ENCODE results near the gene ELL. TPM values are rescaled to one million over a fixed set of nuclear protein-coding genes. Genes with fewer than 3 reads are reported as not detected.

ELL gene
- total RNA-seq, 1 experiment from 2014 or later = 10.1 TPM

DNA sequence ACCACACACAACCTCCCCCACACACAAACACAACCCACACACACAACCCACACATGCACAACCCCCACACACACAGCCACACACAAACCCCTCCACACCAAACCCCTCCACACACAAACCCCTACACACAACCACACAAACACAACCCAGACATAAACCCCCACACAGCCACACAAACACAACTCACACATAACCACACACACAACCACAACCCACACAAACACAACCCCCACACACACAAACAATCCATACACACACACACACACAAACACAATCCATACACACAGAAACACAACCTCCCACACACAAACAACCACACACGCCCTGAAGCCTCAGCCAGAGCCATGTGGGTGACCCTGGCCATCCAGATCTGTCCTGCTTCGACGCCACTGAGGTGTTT lies 53.9 kb downstream of the ELL start:
- H3K27me3 ChIP-seq = no peaks in the 10 kb centered on the region
- no peak overlapping the region for H3K4me3 ChIP-seq
- no peaks in the 10 kb centered on the region for H3K9me3 ChIP-seq (replicated peaks)
- H3K36me3 ChIP-seq = no peaks in the 10 kb centered on the region; the same call in 1 of the 2 replicates
- no peak overlapping the region for H3K27ac ChIP-seq
- peaks cover under 1% of the 10 kb centered on the region; the same call in 1 of the 2 replicates for H3K4me1 ChIP-seq
- no peak for DNase-seq

- H3K9me3 ChIP-seq (replicated peaks) = no peaks in the 10 kb centered on the region
- DNase-seq = no peak
- H3K4me3 ChIP-seq = no peak overlapping the region
- H3K27ac ChIP-seq = no peak overlapping the region
- H3K27me3 ChIP-seq = no peaks in the 10 kb centered on the region
- peaks cover 2% of the 10 kb centered on the region; the same call in 1 of the 2 replicates for H3K36me3 ChIP-seq
- no peaks in the 10 kb centered on the region; the same call in 1 of the 2 replicates for H3K4me1 ChIP-seq
Observed at GRCh38 chr19:18466354-18466753, 55.5 kb downstream of the ELL start.

DNA sequence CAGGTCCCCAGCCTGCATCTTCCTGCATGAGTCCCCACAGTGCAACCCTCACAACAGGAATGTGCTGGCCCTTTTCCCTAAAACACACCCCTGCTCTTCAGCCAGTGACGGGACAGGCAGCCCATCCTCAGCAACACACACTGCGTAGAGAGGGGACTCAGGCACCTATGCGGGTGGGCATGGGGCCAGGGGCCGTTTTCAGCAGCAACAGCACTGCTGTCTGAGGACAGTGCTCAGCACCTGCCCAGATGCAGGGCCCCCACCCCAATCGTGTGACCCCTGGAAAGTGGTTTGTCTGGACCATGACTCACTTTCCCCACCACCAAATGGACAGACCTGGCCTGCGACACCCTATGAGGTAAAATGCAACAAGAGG lies 55.9 kb downstream of the ELL start:
- Histone ChIP-seq H3K27me3 (no peaks in the 10 kb centered on the region), H3K4me1 (no peaks in the 10 kb centered on the region; the same call in 1 of the 2 replicates), H3K27ac (no peak overlapping the region), H3K36me3 (peaks cover 2% of the 10 kb centered on the region; the same call in 1 of the 2 replicates), H3K9me3 (replicated peaks) (no peaks in the 10 kb centered on the region), H3K4me3 (no peak overlapping the region)
- no peak for DNase-seq

- no peaks in the 10 kb centered on the region for H3K9me3 ChIP-seq (replicated peaks)
- no peak overlapping the region for H3K27ac ChIP-seq
- no peaks in the 10 kb centered on the region for H3K27me3 ChIP-seq
- no peak overlapping the region for H3K4me3 ChIP-seq
- peaks cover 3% of the 10 kb centered on the region for H3K4me1 ChIP-seq
- no peak for DNase-seq
- H3K36me3 ChIP-seq = peaks cover 6% of the 10 kb centered on the region
Observed at GRCh38 chr19:18465214-18465963, 56.5 kb downstream of the ELL start.

GRCh38 chr19:18464646-18465045 lies 57.2 kb downstream of the ELL start:
- no peaks in the 10 kb centered on the region for H3K27me3 ChIP-seq
- H3K4me1 ChIP-seq = peaks cover 10% of the 10 kb centered on the region
- no peak overlapping the region for H3K27ac ChIP-seq
- H3K36me3 ChIP-seq = peaks cover 11% of the 10 kb centered on the region
- no peak for DNase-seq
- H3K9me3 ChIP-seq (replicated peaks) = no peaks in the 10 kb centered on the region
- H3K4me3 ChIP-seq = no peak overlapping the region

DNA sequence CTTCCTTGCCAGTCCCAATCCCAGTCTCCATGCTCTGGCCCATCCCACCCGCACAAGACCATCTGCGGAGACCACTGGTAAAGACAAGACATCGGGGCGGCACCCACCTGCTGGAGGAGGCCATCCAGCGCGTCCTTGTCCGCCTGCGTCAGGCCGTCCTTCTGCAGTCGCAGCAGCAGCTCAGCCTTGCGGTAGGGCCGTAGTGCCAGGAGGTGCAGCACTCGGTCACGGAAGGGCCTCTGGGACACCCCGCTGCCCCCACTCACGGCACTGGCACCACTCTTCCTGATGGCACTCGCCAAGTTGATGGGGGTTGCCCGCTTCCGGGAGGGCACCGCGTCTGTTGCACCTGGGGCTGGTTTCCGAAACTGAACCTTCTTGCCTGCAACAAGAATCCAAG lies 60.4 kb downstream of the ELL start:
- H3K4me3 ChIP-seq = no peak overlapping the region
- peaks cover 14% of the 10 kb centered on the region for H3K36me3 ChIP-seq
- H3K4me1 ChIP-seq = peaks cover 11% of the 10 kb centered on the region
- no peaks in the 10 kb centered on the region for H3K27me3 ChIP-seq
- H3K27ac ChIP-seq = no peak overlapping the region
- DNase-seq = no peak
- no peaks in the 10 kb centered on the region for H3K9me3 ChIP-seq (replicated peaks)

GRCh38 chr19:18460900-18461299 lies 61.0 kb downstream of the ELL start:
- H3K27me3 ChIP-seq = no peaks in the 10 kb centered on the region
- peaks cover 11% of the 10 kb centered on the region for H3K4me1 ChIP-seq
- no peak overlapping the region for H3K4me3 ChIP-seq
- no peaks in the 10 kb centered on the region for H3K9me3 ChIP-seq (replicated peaks)
- DNase-seq = no peak
- H3K27ac ChIP-seq = no peak overlapping the region
- peaks cover 14% of the 10 kb centered on the region for H3K36me3 ChIP-seq

DNA sequence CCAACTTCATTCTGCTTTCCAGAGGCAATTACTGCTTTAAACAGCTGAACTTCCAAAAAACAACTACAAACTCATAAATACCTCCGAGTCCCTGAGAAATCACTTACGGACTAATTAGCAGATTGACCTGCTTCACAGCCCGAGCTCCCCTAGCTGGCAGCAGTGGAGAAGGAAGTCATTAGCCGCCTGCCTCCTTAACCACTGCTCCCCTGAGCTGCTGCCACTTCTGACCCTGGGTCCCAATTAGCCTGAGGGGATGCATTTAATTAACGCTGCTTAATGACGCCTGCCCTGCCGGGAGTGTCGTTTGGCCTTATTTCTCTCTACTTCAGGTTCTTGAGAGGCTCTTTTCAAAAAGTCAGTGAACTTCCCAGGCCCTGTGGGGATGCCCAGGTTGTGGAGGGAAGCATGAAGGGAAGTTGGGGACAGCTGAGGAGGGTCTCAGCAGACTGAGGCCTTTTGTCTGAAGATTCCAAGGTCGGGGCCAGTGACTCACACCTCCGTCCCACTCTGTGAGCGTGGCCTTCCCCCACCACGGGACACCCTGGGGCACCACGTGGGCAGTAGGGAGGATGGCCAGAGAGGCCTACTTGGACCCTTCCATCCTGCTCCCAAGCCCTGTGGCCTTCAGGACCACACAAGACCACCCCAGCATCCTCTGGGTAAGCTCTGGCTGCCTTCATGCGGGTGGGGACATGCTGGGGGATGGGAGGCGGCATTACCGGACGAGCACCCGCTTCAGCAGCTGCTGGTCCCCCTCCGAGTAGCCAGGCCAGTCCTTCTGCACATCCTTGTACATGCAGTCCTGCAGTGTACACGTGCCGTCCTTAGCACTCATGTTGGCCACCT lies 64.2 kb downstream of the ELL start:
- H3K4me1 ChIP-seq = peaks cover 11% of the 10 kb centered on the region
- no peaks in the 10 kb centered on the region for H3K27me3 ChIP-seq
- no peak overlapping the region for H3K4me3 ChIP-seq
- no peaks in the 10 kb centered on the region for H3K9me3 ChIP-seq (replicated peaks)
- H3K36me3 ChIP-seq = peaks cover 14% of the 10 kb centered on the region
- no peak for DNase-seq
- H3K27ac ChIP-seq = no peak overlapping the region

DNA sequence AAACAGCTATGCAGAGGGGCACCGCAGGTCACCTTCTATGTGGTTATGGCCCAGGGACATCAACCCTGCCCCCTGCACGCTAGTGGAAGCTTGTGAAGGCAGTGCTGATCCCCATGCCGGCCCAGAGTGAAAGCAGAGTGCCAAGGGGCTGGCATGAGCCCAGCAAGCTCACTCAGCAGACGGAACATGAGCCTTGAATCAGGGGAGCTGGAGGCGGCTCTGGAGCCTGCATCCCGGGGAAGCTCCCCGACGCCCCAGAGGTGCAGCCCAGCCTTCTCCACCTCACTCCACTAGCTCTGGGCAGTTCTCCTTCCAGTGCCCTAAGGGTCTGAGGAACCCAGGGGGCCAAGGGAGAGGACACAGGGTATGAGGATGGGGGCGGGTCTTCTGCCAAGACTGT lies 64.9 kb downstream of the ELL start:
- Histone ChIP-seq H3K9me3 (replicated peaks) (no peaks in the 10 kb centered on the region), H3K27ac (no peak overlapping the region), H3K4me3 (no peak overlapping the region), H3K27me3 (no peaks in the 10 kb centered on the region), H3K36me3 (peaks cover 12% of the 10 kb centered on the region), H3K4me1 (peaks cover 11% of the 10 kb centered on the region)
- no peak for DNase-seq

- peaks cover 11% of the 10 kb centered on the region for H3K4me1 ChIP-seq
- no peaks in the 10 kb centered on the region for H3K27me3 ChIP-seq
- H3K9me3 ChIP-seq (replicated peaks) = no peaks in the 10 kb centered on the region
- no peak overlapping the region for H3K4me3 ChIP-seq
- H3K27ac ChIP-seq = no peak overlapping the region
- peaks cover 12% of the 10 kb centered on the region for H3K36me3 ChIP-seq
- DNase-seq = no peak
Observed at GRCh38 chr19:18456279-18456678, 65.6 kb downstream of the ELL start.

GRCh38 chr19:18453269-18454024 lies 68.4 kb downstream of the ELL start:
- no peaks in the 10 kb centered on the region for H3K27me3 ChIP-seq
- no peak for DNase-seq

GRCh38 chr19:18452386-18452785 lies 69.5 kb downstream of the ELL start:
- no peaks in the 10 kb centered on the region for H3K27me3 ChIP-seq
- no peak overlapping the region for H3K27ac ChIP-seq
- H3K4me3 ChIP-seq = no peak overlapping the region
- no peaks in the 10 kb centered on the region for H3K9me3 ChIP-seq (replicated peaks)
- H3K4me1 ChIP-seq = peaks cover 3% of the 10 kb centered on the region; the same call in 1 of the 2 replicates
- H3K36me3 ChIP-seq = peaks cover 5% of the 10 kb centered on the region; the same call in 1 of the 2 replicates
- no peak for DNase-seq

More at GRCh38 chr19:18453269-18454024, 68.4 kb downstream of the ELL start:
- peaks cover 5% of the 10 kb centered on the region; the same call in 1 of the 2 replicates for H3K36me3 ChIP-seq
- no peak overlapping the region for H3K4me3 ChIP-seq
- no peak overlapping the region for H3K27ac ChIP-seq
- H3K9me3 ChIP-seq (replicated peaks) = no peaks in the 10 kb centered on the region
- peaks cover 3% of the 10 kb centered on the region; the same call in 1 of the 2 replicates for H3K4me1 ChIP-seq

- DNase-seq = peak; percentile 86 to 89
- peaks cover 6% of the 10 kb centered on the region; the same call in 1 of the 2 replicates for H3K36me3 ChIP-seq
- H3K4me3 ChIP-seq = no peak overlapping the region
- H3K27ac ChIP-seq = no peak overlapping the region
- H3K27me3 ChIP-seq = no peaks in the 10 kb centered on the region
- no peaks in the 10 kb centered on the region for H3K9me3 ChIP-seq (replicated peaks)
- H3K4me1 ChIP-seq = peaks cover 3% of the 10 kb centered on the region; the same call in 1 of the 2 replicates
Observed at GRCh38 chr19:18450931-18451836, 70.7 kb downstream of the ELL start.
